HL-60 (cell line): ENCODE data around the gene HOXB1.

ENCODE experiments used
- DNase-seq, 2 experiments: peaks; one replicate each; pipeline ENCODE4 v3.0.0-alpha.2; 2010 to 2020; ENCODE audit warnings: low read depth in 1 of 2, low spot score in 1 of 2
- H3K27ac ChIP-seq: fragments of 250-450 bp; sonication (Bioruptor Pico); replicated peaks from 2 replicates; pipeline ENCODE4 v1.5.1; 2020; ENCODE audit warnings: mild to moderate bottlenecking, moderate library complexity
- H3K27me3 ChIP-seq: fragments of 250-450 bp; sonication (Bioruptor Pico); 2 replicates; pipeline ENCODE4 v1.5.1; 2021; ENCODE audit warnings: mild to moderate bottlenecking, moderate library complexity; ENCODE audit not compliant: insufficient read depth, poor library complexity, severe bottlenecking
- H3K4me3 ChIP-seq: replicated peaks from 2 replicates; pipeline ENCODE4 v1.5.1; 2011; ENCODE audit warnings: mild to moderate bottlenecking, control low read depth, low read length; ENCODE audit not compliant: insufficient read depth
- GABPA ChIP-seq: IDR thresholded peaks from 2 replicates; pipeline ENCODE4 v1.6.1; 2012; ENCODE audit warnings: low read depth
- POLR2AphosphoS5 ChIP-seq: IDR thresholded peaks from 2 replicates; pipeline ENCODE4 v1.6.1; 2012; ENCODE audit warnings: low read depth
- SPI1 ChIP-seq: IDR thresholded peaks from 2 replicates; pipeline ENCODE4 v1.6.1; 2012; ENCODE audit warnings: low read depth, mild to moderate bottlenecking, borderline replicate concordance
- TF ChIP-seq, protein P1 (sequence below): IDR thresholded peaks from one replicate; pipeline ENCODE4 v1.5.1; 2011; ENCODE audit warnings: low read length, control low read depth, inconsistent platforms; ENCODE audit not compliant: insufficient read depth
- TF ChIP-seq, protein P2 (sequence below): IDR thresholded peaks from 2 replicates; pipeline ENCODE4 v1.6.1; 2012; ENCODE audit warnings: low read depth; ENCODE audit not compliant: insufficient replicate concordance

Gene HOXB1

GRCh38 chr17:48563867-48564187 lies 33.0 kb upstream of the HOXB1 start:
- H3K4me3 ChIP-seq: no peak overlapping the region
- H3K27ac ChIP-seq: no peak overlapping the region
- TF ChIP-seq POLR2AphosphoS5 (no peak), GABPA (no peak), SPI1 (no peak)
- TF ChIP-seq, protein P1, sequence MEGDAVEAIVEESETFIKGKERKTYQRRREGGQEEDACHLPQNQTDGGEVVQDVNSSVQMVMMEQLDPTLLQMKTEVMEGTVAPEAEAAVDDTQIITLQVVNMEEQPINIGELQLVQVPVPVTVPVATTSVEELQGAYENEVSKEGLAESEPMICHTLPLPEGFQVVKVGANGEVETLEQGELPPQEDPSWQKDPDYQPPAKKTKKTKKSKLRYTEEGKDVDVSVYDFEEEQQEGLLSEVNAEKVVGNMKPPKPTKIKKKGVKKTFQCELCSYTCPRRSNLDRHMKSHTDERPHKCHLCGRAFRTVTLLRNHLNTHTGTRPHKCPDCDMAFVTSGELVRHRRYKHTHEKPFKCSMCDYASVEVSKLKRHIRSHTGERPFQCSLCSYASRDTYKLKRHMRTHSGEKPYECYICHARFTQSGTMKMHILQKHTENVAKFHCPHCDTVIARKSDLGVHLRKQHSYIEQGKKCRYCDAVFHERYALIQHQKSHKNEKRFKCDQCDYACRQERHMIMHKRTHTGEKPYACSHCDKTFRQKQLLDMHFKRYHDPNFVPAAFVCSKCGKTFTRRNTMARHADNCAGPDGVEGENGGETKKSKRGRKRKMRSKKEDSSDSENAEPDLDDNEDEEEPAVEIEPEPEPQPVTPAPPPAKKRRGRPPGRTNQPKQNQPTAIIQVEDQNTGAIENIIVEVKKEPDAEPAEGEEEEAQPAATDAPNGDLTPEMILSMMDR: no peak
- TF ChIP-seq, protein P2, sequence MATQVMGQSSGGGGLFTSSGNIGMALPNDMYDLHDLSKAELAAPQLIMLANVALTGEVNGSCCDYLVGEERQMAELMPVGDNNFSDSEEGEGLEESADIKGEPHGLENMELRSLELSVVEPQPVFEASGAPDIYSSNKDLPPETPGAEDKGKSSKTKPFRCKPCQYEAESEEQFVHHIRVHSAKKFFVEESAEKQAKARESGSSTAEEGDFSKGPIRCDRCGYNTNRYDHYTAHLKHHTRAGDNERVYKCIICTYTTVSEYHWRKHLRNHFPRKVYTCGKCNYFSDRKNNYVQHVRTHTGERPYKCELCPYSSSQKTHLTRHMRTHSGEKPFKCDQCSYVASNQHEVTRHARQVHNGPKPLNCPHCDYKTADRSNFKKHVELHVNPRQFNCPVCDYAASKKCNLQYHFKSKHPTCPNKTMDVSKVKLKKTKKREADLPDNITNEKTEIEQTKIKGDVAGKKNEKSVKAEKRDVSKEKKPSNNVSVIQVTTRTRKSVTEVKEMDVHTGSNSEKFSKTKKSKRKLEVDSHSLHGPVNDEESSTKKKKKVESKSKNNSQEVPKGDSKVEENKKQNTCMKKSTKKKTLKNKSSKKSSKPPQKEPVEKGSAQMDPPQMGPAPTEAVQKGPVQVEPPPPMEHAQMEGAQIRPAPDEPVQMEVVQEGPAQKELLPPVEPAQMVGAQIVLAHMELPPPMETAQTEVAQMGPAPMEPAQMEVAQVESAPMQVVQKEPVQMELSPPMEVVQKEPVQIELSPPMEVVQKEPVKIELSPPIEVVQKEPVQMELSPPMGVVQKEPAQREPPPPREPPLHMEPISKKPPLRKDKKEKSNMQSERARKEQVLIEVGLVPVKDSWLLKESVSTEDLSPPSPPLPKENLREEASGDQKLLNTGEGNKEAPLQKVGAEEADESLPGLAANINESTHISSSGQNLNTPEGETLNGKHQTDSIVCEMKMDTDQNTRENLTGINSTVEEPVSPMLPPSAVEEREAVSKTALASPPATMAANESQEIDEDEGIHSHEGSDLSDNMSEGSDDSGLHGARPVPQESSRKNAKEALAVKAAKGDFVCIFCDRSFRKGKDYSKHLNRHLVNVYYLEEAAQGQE: no peak
- no peak for DNase-seq
- peaks cover 43% of the 10 kb centered on the region for H3K27me3 ChIP-seq

- H3K4me3 ChIP-seq: no peak overlapping the region
- H3K27ac ChIP-seq: no peak overlapping the region
- peaks cover 38% of the 10 kb centered on the region for H3K27me3 ChIP-seq
- DNase-seq: no peak
- no peak for TF ChIP-seq POLR2AphosphoS5
- no peak for TF ChIP-seq SPI1
- TF ChIP-seq, protein P2: no peak
- no peak for TF ChIP-seq GABPA
- TF ChIP-seq, protein P1: no peak
Measured at GRCh38 chr17:48563385-48563838, 32.6 kb upstream of the HOXB1 start.

DNA sequence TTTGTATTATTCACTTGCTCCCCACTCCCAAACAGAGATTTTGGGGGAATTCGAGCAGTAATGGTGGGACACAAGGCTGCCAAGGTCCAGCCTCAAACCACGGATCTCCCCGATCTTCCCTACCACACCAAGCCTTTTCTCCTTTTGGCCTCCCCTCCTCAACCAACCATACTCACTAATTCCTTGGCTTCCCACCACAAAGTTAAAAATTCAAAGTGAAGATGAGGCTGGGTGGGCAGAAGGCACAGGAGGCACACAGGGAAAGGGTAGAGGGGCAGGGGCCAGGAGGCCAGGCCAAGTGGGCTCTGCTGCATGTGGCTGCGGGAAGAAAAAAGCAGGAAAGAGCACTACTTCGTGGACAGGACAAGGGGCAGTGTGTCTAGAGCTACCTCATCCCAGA lies 32.1 kb upstream of the HOXB1 start:
- Histone ChIP-seq H3K27ac (no peak overlapping the region), H3K4me3 (no peak overlapping the region), H3K27me3 (peaks cover 34% of the 10 kb centered on the region)

More for the DNA sequence above, 32.1 kb upstream of the HOXB1 start:
- no peak for DNase-seq
- no peak for TF ChIP-seq SPI1
- no peak for TF ChIP-seq GABPA
- TF ChIP-seq, protein P1: no peak
- TF ChIP-seq, protein P2: no peak
- TF ChIP-seq POLR2AphosphoS5: no peak
